Fibroblast of skin of scalp (primary cell): Measurements from ENCODE around the gene PRRX2. TPM values are rescaled to one million over a fixed set of nuclear protein-coding genes. Genes with fewer than 3 reads are reported as not detected.
"Not testable (repeated sequence)": the region's sequence is repeated elsewhere in the genome, so short reads cannot be mapped to it uniquely, and the experiment has no call there.

Experiments
- DNase-seq: peaks from one replicate; pipeline ENCODE4 v3.0.0-alpha.2; 2013
- polyA plus RNA-seq, 2 experiments: library from polyadenylated mRNA; unstranded; fragments of 120-200 nt; gene quantifications; one replicate each; pipeline ENCODE4 v1.2.1, GENCODE V29; 2013; ENCODE audit not compliant: insufficient read length in 2 of 2

The PRRX2 gene
- polyA plus RNA-seq (2013, experiment 1 of 2; ENCODE audit: insufficient read length), result 104 TPM
- 94.2 TPM for polyA plus RNA-seq (2013, experiment 2 of 2; ENCODE audit: insufficient read length)

GRCh38 chr9:129665389-129665775 lies at the start of gene PRRX2:
Gene PRRX2, plus strand, starts transcription at chr9:129665647. Its CDS starts 221 bp downstream, at chr9:129665868.
- DNase-seq, result peak; percentile 90

- peak; percentile 80 for DNase-seq
Observed at GRCh38 chr9:129617167-129617566, 48.3 kb upstream of the PRRX2 start.

GRCh38 chr9:129619787-129620668 lies 45.4 kb upstream of the PRRX2 start:
- DNase-seq, result peak; percentile 52

- DNase-seq, result no peak
Observed at GRCh38 chr9:129620669-129621295, 44.7 kb upstream of the PRRX2 start, which contains the start of gene C9orf50. Gene C9orf50, minus strand, starts transcription at chr9:129621101. Its CDS starts 527 bp downstream, at chr9:129620574.

DNA sequence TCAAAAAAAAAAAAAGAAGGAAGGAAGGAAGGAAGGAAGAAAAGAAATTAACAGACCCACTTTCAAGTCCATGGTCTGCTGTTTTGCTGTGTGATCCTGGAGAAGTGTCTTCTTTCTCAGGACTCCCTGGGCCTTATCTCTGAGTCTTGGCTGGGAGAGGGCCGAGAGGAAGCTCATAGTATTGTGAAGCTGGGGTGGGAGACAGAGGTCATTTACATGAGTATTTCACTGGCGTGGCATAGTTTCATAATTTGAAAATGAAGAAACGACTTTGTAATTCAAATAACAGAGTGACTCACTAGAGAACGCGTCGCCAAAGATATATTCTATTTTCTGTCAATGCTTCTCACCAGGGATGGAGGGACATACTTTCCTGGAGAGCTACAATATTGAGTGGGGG lies 42.1 kb upstream of the PRRX2 start:
- DNase-seq, result peak; percentile 79

GRCh38 chr9:129624168-129624759 lies 41.2 kb upstream of the PRRX2 start:
- peak; percentile 62 for DNase-seq

DNA sequence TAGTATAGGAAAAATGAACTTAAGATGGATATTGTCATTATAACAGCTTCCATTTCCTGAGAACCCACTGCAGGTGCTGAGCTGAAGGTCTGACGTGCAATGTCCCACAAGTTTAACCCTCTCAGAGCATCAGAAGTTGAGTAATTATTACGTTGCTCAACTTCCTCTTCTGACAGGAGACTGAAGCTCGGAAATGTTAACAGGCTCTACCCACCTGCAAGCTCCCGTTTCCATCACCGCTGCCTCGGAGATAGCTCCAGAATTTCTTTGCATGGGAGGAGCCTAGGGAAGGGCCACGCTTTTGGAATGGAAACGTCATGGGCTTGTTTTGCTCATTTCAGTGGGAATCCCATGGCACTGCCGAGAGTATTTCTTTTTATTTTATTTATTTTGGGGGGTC lies 40.5 kb upstream of the PRRX2 start:
- no peak for DNase-seq

DNA sequence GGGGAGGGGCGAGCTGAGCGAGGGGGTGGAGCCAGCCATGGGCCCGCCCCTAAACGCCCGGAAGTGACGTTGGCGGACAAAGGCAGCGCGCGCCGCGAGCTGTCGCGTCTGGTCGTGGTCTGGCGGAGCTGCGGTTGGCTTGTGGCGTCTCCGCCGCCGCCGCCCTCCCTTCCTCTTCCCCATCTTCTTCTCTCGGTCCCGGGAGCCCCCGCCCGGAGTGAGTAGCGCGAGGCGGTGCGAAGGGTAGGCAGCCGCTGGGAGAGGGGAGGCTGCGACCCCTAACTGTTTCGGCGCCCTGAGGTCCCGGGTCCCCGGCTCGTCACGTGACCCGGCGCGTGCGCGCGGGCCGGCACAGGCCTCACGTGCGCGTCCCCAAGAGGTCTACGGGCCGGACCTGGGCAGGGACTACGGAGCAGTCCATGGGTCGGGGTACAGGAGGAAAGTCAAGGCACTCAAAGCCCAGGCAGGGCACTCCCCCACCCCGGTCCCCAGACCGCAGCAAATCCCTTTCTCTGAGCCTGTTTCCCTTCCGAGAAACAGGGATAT lies 39.3 kb upstream of the PRRX2 start, which contains the start of gene NTMT1:
NTMT1 (plus strand) TSS at position 85 of the 546 bp plus-strand sequence. CDS start 6,541 bp downstream, outside the sequence.
- peak; percentile 87 for DNase-seq

GRCh38 chr9:129626625-129627284 lies 38.7 kb upstream of the PRRX2 start:
- peak; percentile 95 for DNase-seq

DNA sequence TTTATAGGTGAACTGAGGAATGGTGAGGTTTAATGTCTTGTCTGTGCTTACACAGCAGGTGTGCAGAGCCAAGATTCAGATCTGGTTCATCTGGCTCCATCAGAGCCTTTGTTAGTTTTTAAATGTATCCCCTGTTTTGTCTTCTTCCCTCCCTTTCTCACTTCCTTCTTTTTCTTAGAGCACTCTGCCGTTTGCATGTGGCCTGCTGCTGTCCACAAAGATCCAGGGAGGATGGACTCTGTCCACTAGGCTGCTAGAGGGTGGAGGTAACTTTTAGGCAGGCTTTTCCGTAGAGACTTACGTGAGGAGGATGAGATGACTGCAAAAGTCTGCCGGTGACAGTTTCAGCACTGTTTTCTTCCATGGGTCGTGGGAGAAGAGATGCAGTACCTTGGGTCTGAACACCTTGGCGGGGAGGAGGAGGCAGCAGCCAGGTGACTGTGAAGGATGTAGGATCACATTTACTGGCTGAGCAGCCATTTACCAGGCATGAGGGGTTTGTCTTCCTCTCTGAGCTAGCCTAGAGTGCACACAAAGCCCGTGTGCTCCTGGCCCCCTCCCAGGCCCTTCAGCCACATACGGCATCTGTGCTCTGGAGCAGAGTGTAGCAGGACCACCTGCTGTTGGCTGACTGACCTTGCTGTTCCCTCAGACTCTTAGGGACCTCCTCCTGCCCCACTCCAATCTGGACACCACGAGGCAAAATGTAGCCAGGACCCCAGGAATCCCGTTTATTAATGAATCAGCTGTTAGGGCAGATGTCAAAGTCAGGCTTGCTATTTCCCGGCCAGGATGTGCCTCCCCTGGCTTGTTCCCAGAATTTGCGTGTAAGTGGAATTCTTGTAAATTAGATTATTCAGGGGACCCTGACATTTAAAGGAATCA lies 37.6 kb upstream of the PRRX2 start:
- peak; percentile 35 for DNase-seq

DNA sequence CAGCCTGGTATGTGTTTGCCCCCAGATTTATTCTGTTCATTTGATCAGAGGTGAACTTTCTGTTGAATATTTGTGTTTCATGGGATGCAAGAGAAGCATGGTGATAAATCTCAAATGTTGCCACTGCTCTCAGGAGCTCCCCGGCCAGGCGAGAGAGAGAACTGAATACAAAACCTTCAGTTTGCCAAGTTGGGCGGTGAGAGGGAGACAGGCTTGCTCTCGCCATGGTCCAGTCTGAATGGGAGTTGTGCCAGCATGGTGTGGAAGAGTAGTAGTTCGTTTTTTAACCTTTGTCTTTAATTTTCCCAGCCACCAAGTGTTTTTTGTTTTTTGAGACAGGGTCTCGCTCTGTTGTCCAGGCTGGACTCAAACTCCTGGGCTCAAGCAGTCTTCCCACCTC lies 36.7 kb upstream of the PRRX2 start:
- no peak for DNase-seq

GRCh38 chr9:129629251-129629820 lies 36.1 kb upstream of the PRRX2 start:
- no peak for DNase-seq

DNA sequence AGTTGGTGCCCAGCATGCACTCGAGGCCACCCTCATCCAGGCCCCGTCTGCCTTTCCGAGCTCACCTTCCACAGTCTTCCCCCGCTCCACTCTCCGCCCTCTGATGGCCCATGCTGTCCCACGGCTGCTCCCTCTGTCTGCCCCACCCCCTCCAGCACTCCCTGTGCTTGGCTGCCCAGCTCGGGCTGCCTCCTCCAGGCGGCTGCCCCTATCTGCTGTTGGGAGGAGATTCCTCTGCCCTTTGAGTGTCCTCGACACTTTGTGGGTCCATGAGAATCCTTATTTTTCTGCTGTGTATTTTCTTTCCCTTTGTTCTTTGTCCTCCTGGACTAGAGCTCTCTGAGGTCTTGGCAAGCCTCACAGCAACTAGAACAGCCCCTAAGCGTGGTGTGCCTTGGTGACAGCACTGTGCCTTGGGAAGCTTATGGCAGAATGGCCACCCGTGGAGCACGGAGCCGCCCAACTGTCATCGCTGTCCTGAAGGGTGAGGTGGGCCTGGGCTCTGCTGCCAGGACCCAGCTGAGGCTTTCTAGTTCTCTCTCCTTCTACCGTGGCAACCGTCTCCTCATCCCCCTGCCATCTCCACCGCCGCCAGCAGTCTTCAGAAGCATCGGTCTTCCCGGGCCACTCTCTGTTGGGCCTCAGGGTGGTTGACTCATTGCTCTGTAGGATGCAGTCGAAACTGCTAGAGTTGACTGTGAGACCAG lies 34.3 kb upstream of the PRRX2 start:
- peak; percentile 55 for DNase-seq

- no peak for DNase-seq
Observed at GRCh38 chr9:129631674-129632129, 33.7 kb upstream of the PRRX2 start.

DNA sequence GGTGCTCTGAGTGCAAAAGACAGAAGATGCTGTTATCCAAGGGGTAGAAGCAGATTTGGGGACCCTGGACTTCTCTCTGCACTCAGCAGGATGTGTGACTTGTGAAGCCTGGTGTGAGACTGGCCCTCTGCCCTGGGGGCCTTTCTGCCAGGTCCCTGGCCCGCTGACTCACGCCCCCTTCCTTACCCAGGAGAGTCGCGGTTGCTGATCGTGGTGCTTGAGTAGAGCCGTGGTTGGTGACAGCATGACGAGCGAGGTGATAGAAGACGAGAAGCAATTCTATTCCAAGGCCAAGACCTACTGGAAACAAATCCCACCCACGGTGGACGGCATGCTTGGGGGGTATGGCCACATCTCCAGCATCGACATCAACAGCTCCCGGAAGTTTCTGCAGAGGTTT lies 33.0 kb upstream of the PRRX2 start:
- DNase-seq, result no peak

DNA sequence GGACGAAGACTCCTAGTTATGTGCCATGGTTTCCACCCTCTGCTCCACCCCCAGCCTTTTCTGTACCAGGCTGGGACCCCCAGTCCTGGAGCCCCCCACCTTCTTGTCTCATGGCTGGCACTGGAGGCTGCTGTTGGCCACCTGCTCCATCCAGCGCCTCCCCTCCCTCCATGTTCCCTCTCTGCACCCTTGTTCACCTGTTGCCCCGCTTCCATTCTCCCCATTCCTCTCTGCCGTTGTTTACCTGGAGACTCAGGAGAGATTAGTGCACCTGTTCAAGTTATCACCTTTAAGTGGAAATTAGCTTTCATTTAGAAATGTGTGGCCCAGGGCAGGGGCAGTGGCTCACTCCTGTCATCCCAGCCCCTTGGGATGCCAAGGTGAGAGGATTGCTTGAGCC lies 32.2 kb upstream of the PRRX2 start:
- DNase-seq, result no peak

GRCh38 chr9:129633848-129634247 lies 31.6 kb upstream of the PRRX2 start:
- DNase-seq, result no peak

GRCh38 chr9:129635099-129636065 lies 30.1 kb upstream of the PRRX2 start:
- DNase-seq, result no peak

GRCh38 chr9:129636343-129636742 lies 29.1 kb upstream of the PRRX2 start:
- not testable (repeated sequence) for DNase-seq
